HepG2 (cell line): ENCODE measurements around the gene DDAH2. TPM values are rescaled to one million over a fixed set of nuclear protein-coding genes. Genes with fewer than 3 reads are reported as not detected.

Experiments
- ADNP ChIP-seq: sonication (generic); formaldehyde crosslinking; IDR thresholded peaks from 2 replicates; pipeline ENCODE4 v1.4.0; 2020; ENCODE audit warnings: missing genetic modification reagents
- AHR ChIP-seq: IDR thresholded peaks from 2 replicates; pipeline ENCODE4 v1.6.1; 2018; ENCODE audit warnings: missing genetic modification reagents, missing compliant biosample characterization
- CBFB ChIP-seq: sonication (generic); formaldehyde crosslinking; IDR thresholded peaks from 2 replicates; pipeline ENCODE4 v1.4.0; 2020; ENCODE audit warnings: missing genetic modification reagents
- FOSL1 ChIP-seq: sonication (generic); formaldehyde crosslinking; IDR thresholded peaks from 2 replicates; pipeline ENCODE4 v1.9.0; 2021; ENCODE audit warnings: missing genetic modification reagents, borderline replicate concordance
- FOXP1 ChIP-seq, 2 experiments: fragments of 450-650 bp in 1 of 2; IDR thresholded peaks; 2 replicates each; pipeline ENCODE4 v1.6.1; 2017 to 2018; ENCODE audit warnings: antibody characterized with exemption in 1 of 2
- GABPA ChIP-seq, 2 experiments: IDR thresholded peaks; 2 replicates each; pipeline ENCODE4 v1.6.1; 2011 to 2016; ENCODE audit warnings: low read depth in 2 of 2, low read length in 1 of 2, missing biosample characterization in 1 of 2, missing genetic modification characterization in 1 of 2
- GFI1 ChIP-seq: sonication (generic); formaldehyde crosslinking; IDR thresholded peaks from 2 replicates; pipeline ENCODE4 v1.5.0; 2020; ENCODE audit warnings: missing genetic modification reagents, mild to moderate bottlenecking, borderline replicate concordance
- GZF1 ChIP-seq: sonication (generic); formaldehyde crosslinking; IDR thresholded peaks from 2 replicates; pipeline ENCODE4 v1.5.1; 2020; ENCODE audit warnings: mild to moderate bottlenecking, missing genetic modification reagents
- HDAC1 ChIP-seq: sonication (generic); formaldehyde crosslinking; IDR thresholded peaks from 2 replicates; pipeline ENCODE4 v1.5.1; 2020; ENCODE audit warnings: mild to moderate bottlenecking, missing genetic modification reagents
- HOXA3 ChIP-seq: sonication (generic); formaldehyde crosslinking; IDR thresholded peaks from 2 replicates; pipeline ENCODE4 v1.5.0; 2020; ENCODE audit warnings: missing genetic modification reagents
- JUND ChIP-seq: sonication (generic); formaldehyde crosslinking; IDR thresholded peaks from 2 replicates; pipeline ENCODE4 v1.8.0; 2022; ENCODE audit warnings: mild to moderate bottlenecking, missing genetic modification reagents
- PREB ChIP-seq: sonication (generic); formaldehyde crosslinking; IDR thresholded peaks from 2 replicates; pipeline ENCODE4 v1.4.0; 2020; ENCODE audit warnings: missing genetic modification reagents
- RARG ChIP-seq: sonication (generic); formaldehyde crosslinking; IDR thresholded peaks from 2 replicates; pipeline ENCODE4 v1.4.0; 2020; ENCODE audit warnings: low read depth, mild to moderate bottlenecking, missing genetic modification reagents
- TFE3 ChIP-seq: IDR thresholded peaks from 2 replicates; pipeline ENCODE4 v1.6.1; 2016
- ZNF281 ChIP-seq: sonication (generic); formaldehyde crosslinking; IDR thresholded peaks from 2 replicates; pipeline ENCODE4 v1.4.0; 2020; ENCODE audit warnings: missing genetic modification reagents, borderline replicate concordance
- ZNF569 ChIP-seq: sonication (generic); formaldehyde crosslinking; IDR thresholded peaks from 2 replicates; pipeline ENCODE4 v1.5.0; 2020; ENCODE audit warnings: mild to moderate bottlenecking, missing genetic modification reagents, moderate library complexity, borderline replicate concordance
- ZNF646 ChIP-seq: sonication (generic); formaldehyde crosslinking; IDR thresholded peaks from 2 replicates; pipeline ENCODE4 v1.9.0; 2021; ENCODE audit warnings: mild to moderate bottlenecking, missing genetic modification reagents
- ZZZ3 ChIP-seq: sonication (generic); formaldehyde crosslinking; IDR thresholded peaks from 2 replicates; pipeline ENCODE4 v1.4.0; 2020; ENCODE audit warnings: missing genetic modification reagents, mild to moderate bottlenecking, borderline replicate concordance
- polyA plus RNA-seq, 8 experiments: library from polyadenylated mRNA; depleted of rRNA in 3 of 8; stranded (reverse) in 7 of 8; unstranded in 1 of 8; fragments of >200 nt; fragmentation: Illumina TruSeq in 4 of 8; extraction: Trizol in 4 of 8; gene quantifications; 2 replicates each; pipeline versions ENCODE4 v1.2.1 to v1.2.3, GENCODE V29; 2011 to 2016; ENCODE audit warnings: low read depth in 4 of 8, missing spikeins in 1 of 8, mixed read lengths in 1 of 8; ENCODE audit not compliant: insufficient read depth in 1 of 8
- total RNA-seq, 5 experiments: library from RNA; depleted of rRNA; stranded (reverse); fragments of >200 nt; fragmentation: Illumina TruSeq; extraction: Trizol; gene quantifications; 2 replicates each; pipeline ENCODE4 v1.2.3, GENCODE V29; 2016; ENCODE audit warnings: low read depth in 1 of 5

DDAH2 gene
- total and polyA plus RNA-seq, 2 of the 13 experiments (the other 11 are each of a cell fraction or from before 2014, with no cell fraction given) = 16.4 to 21.1 TPM

GRCh38 chr6:31776989-31777666 lies 48.0 kb upstream of the DDAH2 start, which contains the start of gene VWA7 (continued):
- TF ChIP-seq GABPA (IDR thresholded peaks at IDR 0.05; ENCODE audit: low read depth, low read length) = no peak
- TF ChIP-seq GABPA (CRISPR knock-in tag; IDR thresholded peaks at IDR 0.05; ENCODE audit: low read depth) = no peak; the same call in 1 of the 2 replicates
- TF ChIP-seq ZNF646 = no peak
- no peak for TF ChIP-seq ADNP (CRISPR knock-in tag)
- TF ChIP-seq AHR (CRISPR knock-in tag) = no peak
- no peak for TF ChIP-seq ZNF569
- TF ChIP-seq CBFB (CRISPR knock-in tag) = no peak
- peak; percentile 76 for TF ChIP-seq HOXA3 (CRISPR knock-in tag)
- TF ChIP-seq GZF1 (CRISPR knock-in tag) = no peak
- TF ChIP-seq TFE3 = peak; percentile 51; the same call in 1 of the 2 replicates
- no peak for TF ChIP-seq PREB (CRISPR knock-in tag)
- no peak for TF ChIP-seq FOSL1 (CRISPR knock-in tag)
- TF ChIP-seq RARG (CRISPR knock-in tag) = no peak
- no peak for TF ChIP-seq GFI1
- peak; percentile 68; the same call in 1 of the 2 replicates for TF ChIP-seq JUND (CRISPR knock-in tag)
- no peak for TF ChIP-seq ZZZ3 (CRISPR knock-in tag)
- no peak for TF ChIP-seq FOXP1 (IDR thresholded peaks at IDR 0.05)
- TF ChIP-seq FOXP1 (CRISPR knock-in tag; IDR thresholded peaks at IDR 0.05) = peak; percentile 34; the same call in 1 of the 2 replicates
- TF ChIP-seq HDAC1 (CRISPR knock-in tag) = peak; percentile 64
- peak; percentile 93 for TF ChIP-seq ZNF281 (CRISPR knock-in tag)
